Hepatocyte (in vitro differentiated cells): ENCODE measurements around the gene INSL3.

Experiments
- EZH2 ChIP-seq: fragments of 200-600 bp; sonication (generic); IDR thresholded peaks from 2 replicates; pipeline ENCODE4 v1.6.1; 2016; ENCODE audit warnings: antibody characterized with exemption, mild to moderate bottlenecking, borderline replicate concordance
- EZH2phosphoT487 ChIP-seq: fragments of 200-600 bp; sonication (generic); IDR thresholded peaks from one replicate; pipeline ENCODE4 v1.6.1; 2018; ENCODE audit warnings: antibody characterized with exemption, mild to moderate bottlenecking, low read depth, moderate library complexity; ENCODE audit not compliant: unreplicated experiment, severe bottlenecking
- TF ChIP-seq, protein P1 (sequence below): fragments of 200-600 bp; sonication (generic); IDR thresholded peaks from 2 replicates; pipeline ENCODE4 v1.5.1; 2016; ENCODE audit warnings: antibody characterized with exemption, mild to moderate bottlenecking; ENCODE audit not compliant: poor library complexity

DNA sequence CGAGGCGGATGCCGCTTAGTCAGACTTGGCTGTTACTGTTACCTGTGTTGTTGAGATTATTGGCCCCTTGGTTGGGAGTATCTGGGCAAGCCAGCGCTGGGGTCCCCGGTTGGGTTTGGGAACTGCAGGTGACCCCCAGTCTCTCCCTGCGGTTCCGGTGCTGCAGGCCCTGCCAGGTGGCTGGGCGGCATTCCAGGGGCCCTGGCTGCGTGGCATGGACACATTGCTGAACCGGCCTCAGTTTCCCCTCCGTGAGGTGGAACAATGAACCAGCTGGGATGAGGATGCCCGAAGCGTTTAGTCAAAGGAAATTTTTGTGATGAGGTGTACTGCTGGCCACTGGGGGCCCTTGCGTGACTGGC is 25.8 kb downstream of the INSL3 start:
- no peak for TF ChIP-seq EZH2
- TF ChIP-seq, protein P1, sequence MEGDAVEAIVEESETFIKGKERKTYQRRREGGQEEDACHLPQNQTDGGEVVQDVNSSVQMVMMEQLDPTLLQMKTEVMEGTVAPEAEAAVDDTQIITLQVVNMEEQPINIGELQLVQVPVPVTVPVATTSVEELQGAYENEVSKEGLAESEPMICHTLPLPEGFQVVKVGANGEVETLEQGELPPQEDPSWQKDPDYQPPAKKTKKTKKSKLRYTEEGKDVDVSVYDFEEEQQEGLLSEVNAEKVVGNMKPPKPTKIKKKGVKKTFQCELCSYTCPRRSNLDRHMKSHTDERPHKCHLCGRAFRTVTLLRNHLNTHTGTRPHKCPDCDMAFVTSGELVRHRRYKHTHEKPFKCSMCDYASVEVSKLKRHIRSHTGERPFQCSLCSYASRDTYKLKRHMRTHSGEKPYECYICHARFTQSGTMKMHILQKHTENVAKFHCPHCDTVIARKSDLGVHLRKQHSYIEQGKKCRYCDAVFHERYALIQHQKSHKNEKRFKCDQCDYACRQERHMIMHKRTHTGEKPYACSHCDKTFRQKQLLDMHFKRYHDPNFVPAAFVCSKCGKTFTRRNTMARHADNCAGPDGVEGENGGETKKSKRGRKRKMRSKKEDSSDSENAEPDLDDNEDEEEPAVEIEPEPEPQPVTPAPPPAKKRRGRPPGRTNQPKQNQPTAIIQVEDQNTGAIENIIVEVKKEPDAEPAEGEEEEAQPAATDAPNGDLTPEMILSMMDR: no peak
- TF ChIP-seq EZH2phosphoT487: no peak
